Naive B cell (primary cell): Measurements from ENCODE around the gene TMEM74B. TPM values are rescaled to one million over a fixed set of nuclear protein-coding genes. Genes with fewer than 3 reads are reported as not detected.

Source experiments
- ATAC-seq, 2 donors: fragments of 150-1000 bp; cut with Tn5 transposase; 2 replicates each; pipeline ENCODE4 v1.10.0; 2021; ENCODE audit warnings: low read depth in 2 of 2, mild to moderate bottlenecking in 2 of 2, moderate library complexity in 2 of 2
- DNase-seq: peaks from one replicate; pipeline ENCODE4 v3.0.0; 2022
- H3K27ac Mint-ChIP-seq, 6 donors: one replicate each; pipeline ENCODE4 v1.8.0; 2020 to 2022; ENCODE audit warnings: mild to moderate bottlenecking in 6 of 6, mixed read lengths in 6 of 6, moderate library complexity in 5 of 6, inconsistent platforms in 2 of 6
- H3K27me3 Mint-ChIP-seq, 3 donors: one replicate each; pipeline ENCODE4 v1.8.0; 2021 to 2022; ENCODE audit warnings: mixed read lengths in 3 of 3, mild to moderate bottlenecking in 1 of 3
- H3K36me3 Mint-ChIP-seq, 2 donors: one replicate each; pipeline ENCODE4 v1.8.0; 2020 to 2022; ENCODE audit warnings: mixed read lengths in 2 of 2, inconsistent platforms in 1 of 2, mild to moderate bottlenecking in 1 of 2
- H3K4me1 Mint-ChIP-seq, 3 donors: one replicate each; pipeline ENCODE4 v1.8.0; 2020 to 2022; ENCODE audit warnings: mixed read lengths in 3 of 3, inconsistent platforms in 1 of 3, mild to moderate bottlenecking in 1 of 3, moderate library complexity in 1 of 3
- H3K4me3 Mint-ChIP-seq, 8 donors: one replicate each; pipeline ENCODE4 v1.8.0; 2020 to 2022; ENCODE audit warnings: mild to moderate bottlenecking in 8 of 8, mixed read lengths in 8 of 8, moderate library complexity in 8 of 8, inconsistent platforms in 2 of 8
- H3K9me3 Mint-ChIP-seq, 7 donors: one replicate each; pipeline ENCODE4 v1.8.0; 2020 to 2022; ENCODE audit warnings: mixed read lengths in 7 of 7, mild to moderate bottlenecking in 5 of 7, inconsistent platforms in 2 of 7, moderate library complexity in 1 of 7
- polyA plus RNA-seq, 6 donors: library from polyadenylated mRNA; unstranded; fragments of 300-500 nt; fragmentation: Illumina TruSeq; gene quantifications; one replicate each; pipeline ENCODE4 v1.2.3, GENCODE V29; 2021; ENCODE audit warnings: low read depth in 6 of 6

Gene TMEM74B
- polyA plus RNA-seq, 6 donors from 2014 or later: not detected

- DNase-seq (no peak), ATAC-seq (no peak)
- H3K27ac Mint-ChIP-seq: no peak overlapping the region
- peaks cover 5 to 12% (median 11%) of the 10 kb centered on the region in 3 donors for H3K4me1 Mint-ChIP-seq
- H3K36me3 Mint-ChIP-seq: peaks cover 8 to 55% of the 10 kb centered on the region in 2 donors
- no peak overlapping the region for H3K4me3 Mint-ChIP-seq
- no peaks in the 10 kb centered on the region for H3K27me3 Mint-ChIP-seq
- H3K9me3 Mint-ChIP-seq: peaks cover 0 to 2% (median 0%) of the 10 kb centered on the region in 7 donors
Observed at GRCh38 chr20:1137236-1137635, 47.5 kb downstream of the TMEM74B start.

DNA sequence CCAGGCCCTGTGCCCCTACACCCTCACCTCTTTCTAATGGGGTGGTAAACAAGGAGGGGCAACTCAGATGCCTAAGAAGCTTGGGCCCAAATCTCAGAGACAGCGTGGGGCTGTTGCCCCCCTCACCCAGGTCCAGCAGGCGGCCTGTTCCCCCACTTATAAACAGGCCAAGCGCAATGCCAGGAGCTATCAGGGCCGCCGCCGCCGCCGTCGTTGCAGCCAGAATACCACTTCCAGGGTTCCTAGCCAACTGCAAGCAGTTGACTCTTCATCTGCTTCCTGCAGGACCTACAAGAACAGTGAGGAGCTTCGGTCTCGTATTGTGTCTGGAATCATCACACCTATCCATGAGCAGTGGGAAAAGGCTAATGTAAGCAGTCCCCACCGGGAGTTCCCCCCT is 49.9 kb downstream of the TMEM74B start:
- peaks cover 0 to 2% (median 0%) of the 10 kb centered on the region in 7 donors for H3K9me3 Mint-ChIP-seq
- no peak overlapping the region for H3K4me3 Mint-ChIP-seq
- ATAC-seq: no peak
- DNase-seq: no peak
- peaks cover 15 to 28% (median 19%) of the 10 kb centered on the region in 3 donors for H3K4me1 Mint-ChIP-seq
- no peak overlapping the region for H3K27ac Mint-ChIP-seq
- no peaks in the 10 kb centered on the region for H3K27me3 Mint-ChIP-seq
- peaks cover 19 to 50% of the 10 kb centered on the region in 2 donors for H3K36me3 Mint-ChIP-seq

DNA sequence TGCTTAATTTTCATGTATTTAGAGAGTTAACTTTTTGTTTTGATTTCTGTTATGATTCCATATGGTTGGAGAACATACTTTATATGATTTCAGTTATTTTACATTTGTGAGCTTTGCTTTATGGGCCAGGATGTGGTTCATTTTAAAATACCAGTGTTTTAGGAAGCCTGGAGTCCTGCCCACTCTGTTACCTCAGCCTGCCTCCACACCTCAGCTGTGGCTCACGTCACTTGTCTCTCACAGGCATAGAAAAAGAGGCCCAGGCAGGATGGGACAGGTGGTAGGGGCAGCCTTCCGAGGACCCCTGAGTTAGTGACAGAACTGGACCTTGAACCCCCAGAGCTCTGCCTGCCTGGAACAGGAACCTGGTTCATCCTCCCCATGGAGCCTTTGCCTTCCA is 50.4 kb downstream of the TMEM74B start:
- no peak for ATAC-seq
- DNase-seq: no peak
- H3K36me3 Mint-ChIP-seq: peaks cover 24 to 49% of the 10 kb centered on the region in 2 donors
- peaks cover 16 to 28% (median 21%) of the 10 kb centered on the region in 3 donors for H3K4me1 Mint-ChIP-seq
- peak overlapping the region in 1 of 6 donors; percentile 40 for H3K27ac Mint-ChIP-seq
- H3K27me3 Mint-ChIP-seq: no peaks in the 10 kb centered on the region
- no peak overlapping the region for H3K4me3 Mint-ChIP-seq
- peaks cover 0 to 2% (median 0%) of the 10 kb centered on the region in 7 donors for H3K9me3 Mint-ChIP-seq

DNA sequence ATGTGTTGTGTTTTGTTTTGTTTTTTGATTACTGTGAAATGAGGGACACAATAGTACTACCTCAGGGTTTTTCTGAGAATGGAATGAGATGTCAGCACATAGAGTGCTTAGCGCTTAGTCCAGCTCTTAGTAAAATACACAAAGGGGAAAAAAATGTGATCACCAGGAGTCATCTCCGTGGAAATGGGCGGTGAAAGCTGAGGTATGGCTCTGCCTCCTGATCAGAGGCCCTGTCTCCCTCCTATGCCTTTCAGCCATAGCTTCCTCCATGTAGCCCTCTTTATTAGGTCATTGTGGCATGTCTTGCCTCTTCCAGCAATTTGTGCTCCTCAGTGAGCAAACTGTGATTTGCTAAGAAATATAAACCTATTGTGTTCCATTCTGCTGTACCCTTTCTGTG is 53.4 kb downstream of the TMEM74B start:
- peaks cover 36 to 56% of the 10 kb centered on the region in 2 donors for H3K36me3 Mint-ChIP-seq
- DNase-seq (no peak), ATAC-seq (no peak)
- H3K27me3 Mint-ChIP-seq: no peaks in the 10 kb centered on the region
- peaks cover 0 to 2% (median 0%) of the 10 kb centered on the region in 7 donors for H3K9me3 Mint-ChIP-seq
- H3K27ac Mint-ChIP-seq: peak overlapping the region; percentile 15 to 92 (median 61)
- peaks cover 18 to 31% (median 28%) of the 10 kb centered on the region in 3 donors for H3K4me1 Mint-ChIP-seq
- H3K4me3 Mint-ChIP-seq: peak overlapping the region in 4 of 8 donors; percentile 2 to 25 (median 6)

DNA sequence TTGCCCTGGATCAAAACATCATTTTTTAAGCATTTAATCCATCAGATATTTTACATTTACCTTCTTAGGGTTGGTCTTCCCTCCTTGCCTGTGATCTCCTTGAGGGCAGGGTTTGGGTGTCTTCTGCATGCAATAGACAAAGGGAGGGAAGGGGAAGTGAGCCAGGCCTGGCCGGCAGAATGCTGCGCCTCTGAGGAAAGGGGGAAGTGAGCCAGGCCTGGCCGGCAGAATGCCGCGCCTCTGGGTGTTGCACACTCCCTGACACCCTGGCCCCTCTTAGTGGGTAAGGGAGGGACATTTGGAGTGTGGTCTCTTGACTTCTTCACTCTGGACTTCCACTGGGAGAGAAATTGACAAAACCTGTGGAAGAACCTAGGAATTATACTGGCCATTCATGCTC is 53.9 kb downstream of the TMEM74B start:
- peak; percentile 99 for ATAC-seq
- H3K27me3 Mint-ChIP-seq: no peaks in the 10 kb centered on the region
- peak overlapping the region; percentile 15 to 92 (median 62) for H3K27ac Mint-ChIP-seq
- peaks cover 23 to 35% (median 28%) of the 10 kb centered on the region in 3 donors for H3K4me1 Mint-ChIP-seq
- H3K36me3 Mint-ChIP-seq: peaks cover 41 to 56% of the 10 kb centered on the region in 2 donors
- peak overlapping the region in 4 of 8 donors; percentile 2 to 54 (median 17) for H3K4me3 Mint-ChIP-seq
- peaks cover 0 to 2% (median 0%) of the 10 kb centered on the region in 7 donors for H3K9me3 Mint-ChIP-seq
- DNase-seq: peak; percentile 22

Other genes with a start within 250 kb of the TMEM74B start
- gene RSPO4, start 182.7 kb downstream of the TMEM74B start, polyA plus RNA-seq: not detected
- 100 to 1,000 TPM; 138 to 181 (median 160) TPM for gene PSMF1, start 66.4 kb downstream of the TMEM74B start, polyA plus RNA-seq
- gene C20orf202, start 18.5 kb upstream of the TMEM74B start, polyA plus RNA-seq: under 1 TPM in 1 of 6 donors, not detected in 5; 0.41 TPM
- gene RAD21L1, start 41.1 kb upstream of the TMEM74B start, polyA plus RNA-seq: not detected
- under 1 TPM in 5 of 6 donors, not detected in 1; 0.31 to 0.37 (median 0.35) TPM for gene SNPH, start 81.3 kb upstream of the TMEM74B start, polyA plus RNA-seq
- gene SDCBP2, start 144.2 kb upstream of the TMEM74B start, polyA plus RNA-seq: 1 to 10 TPM in 2 of 6 donors, under 1 TPM in 3, not detected in 1; 0.60 to 1.4 (median 0.96) TPM
- 10 to 100 TPM; 56.4 to 80.3 (median 66.4) TPM for gene FKBP1A, start 208.1 kb upstream of the TMEM74B start, polyA plus RNA-seq